GM10847 (cell line): ENCODE results near the gene C11orf24.

ENCODE experiments used
- POLR2A ChIP-seq: IDR thresholded peaks from 2 replicates; pipeline ENCODE4 v1.6.1; 2011; ENCODE audit not compliant: insufficient read length; ENCODE audit errors: extremely low read depth

C11orf24 gene

GRCh38 chr11:68303083-68303482 lies 31.3 kb upstream of the C11orf24 start:
- TF ChIP-seq POLR2A, result no peak

GRCh38 chr11:68302670-68303069 lies 30.9 kb upstream of the C11orf24 start:
- no peak for TF ChIP-seq POLR2A

GRCh38 chr11:68302256-68302655 lies 30.5 kb upstream of the C11orf24 start:
- TF ChIP-seq POLR2A, result no peak

- no peak for TF ChIP-seq POLR2A
These were observed 28.5 kb upstream of the C11orf24 start for GRCh38 chr11:68300076-68300830.

- TF ChIP-seq POLR2A, result no peak
These were observed 27.1 kb upstream of the C11orf24 start for GRCh38 chr11:68298659-68299516.

GRCh38 chr11:68297812-68298658 lies 26.3 kb upstream of the C11orf24 start:
- no peak for TF ChIP-seq POLR2A

GRCh38 chr11:68297494-68297811 lies 25.7 kb upstream of the C11orf24 start:
- TF ChIP-seq POLR2A, result no peak

- TF ChIP-seq POLR2A, result no peak
These were observed 25.2 kb upstream of the C11orf24 start for GRCh38 chr11:68297052-68297378.

GRCh38 chr11:68296344-68297051 lies 24.7 kb upstream of the C11orf24 start:
- TF ChIP-seq POLR2A, result no peak

- no peak for TF ChIP-seq POLR2A
These were observed 24.2 kb upstream of the C11orf24 start for GRCh38 chr11:68295940-68296339.

GRCh38 chr11:68295271-68295670 lies 23.5 kb upstream of the C11orf24 start:
- TF ChIP-seq POLR2A, result no peak

GRCh38 chr11:68293708-68294107 lies 21.9 kb upstream of the C11orf24 start:
- no peak for TF ChIP-seq POLR2A

- no peak for TF ChIP-seq POLR2A
These were observed 17.7 kb upstream of the C11orf24 start for GRCh38 chr11:68289456-68289855.

- no peak for TF ChIP-seq POLR2A
These were observed 15.6 kb upstream of the C11orf24 start for GRCh38 chr11:68287419-68287818.

GRCh38 chr11:68282861-68283230 lies 11.1 kb upstream of the C11orf24 start:
- TF ChIP-seq POLR2A, result no peak
